ENCODE measurements around the gene UBAC1. TPM values are rescaled to one million over a fixed set of nuclear protein-coding genes. Genes with fewer than 3 reads are reported as not detected.

Gene UBAC1
- total RNA-seq, 4 donors from 2014 or later: 52.9 to 76.3 (median 63.5) TPM

GRCh38 chr9:135927195-135928013 lies 33.8 kb downstream of the UBAC1 start:
- Histone ChIP-seq H3K4me3 (no peak overlapping the region), H3K27ac (no peak overlapping the region), H3K4me1 (peaks cover 0 to 7% (median 0%) of the 10 kb centered on the region in 3 donors), H3K36me3 (peaks cover 0 to 74% of the 10 kb centered on the region in 2 donors), H3K9me3 (no peaks in the 10 kb centered on the region), H3K27me3 (no peaks in the 10 kb centered on the region)
- WGBS, 2 donors (ENCODE audit: low coverage in 1 of 2): no CpG with 5 or more reads among the region's 25 CpGs
- TF ChIP-seq EP300 (IDR thresholded peaks at IDR 0.05) (no peak), POLR2AphosphoS5 (IDR thresholded peaks at IDR 0.05) (no peak), CTCF (IDR thresholded peaks at IDR 0.05) (no peak), POLR2A (IDR thresholded peaks at IDR 0.05) (no peak)
- ATAC-seq: no peak

DNA sequence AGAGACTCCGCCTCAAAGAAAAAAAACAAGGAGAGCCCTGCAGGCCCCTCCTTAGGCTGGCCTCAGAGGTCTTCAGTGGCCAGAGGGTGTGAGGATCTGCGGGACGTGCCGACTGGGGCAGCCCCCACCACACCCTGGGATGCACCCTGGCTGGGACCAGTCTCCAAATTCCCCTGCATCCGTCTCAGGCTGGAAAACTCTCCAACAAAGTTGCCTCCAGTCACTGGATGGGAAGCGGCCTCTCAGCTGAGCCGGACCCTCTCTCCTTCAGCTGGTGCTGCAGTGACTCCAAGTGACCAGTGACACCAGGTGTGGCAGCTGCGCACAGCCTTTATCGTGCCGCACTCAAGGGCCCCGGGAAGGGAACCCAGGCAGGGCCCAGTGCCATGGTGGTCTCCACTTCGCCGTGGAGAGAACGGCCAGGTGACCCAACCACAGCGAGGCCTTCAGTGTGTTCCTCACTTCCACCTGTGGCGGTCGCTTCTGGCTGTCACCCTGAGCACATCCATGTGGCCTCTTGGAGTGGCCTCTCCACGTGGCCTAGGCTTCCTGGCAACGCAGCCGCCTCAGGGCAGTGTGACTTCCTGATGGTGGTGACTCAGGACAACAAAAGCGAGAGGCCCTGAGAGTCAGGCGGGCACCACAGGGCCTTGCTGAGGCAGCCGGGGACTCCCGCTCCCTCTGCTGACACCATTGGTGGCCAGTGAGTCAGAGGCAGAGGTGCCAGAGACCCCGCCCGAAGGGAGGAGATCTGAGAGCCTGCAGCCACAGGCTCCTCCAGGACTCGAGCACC lies 34.6 kb downstream of the UBAC1 start:
- H3K36me3 ChIP-seq: peaks cover 0 to 68% of the 10 kb centered on the region in 2 donors
- ATAC-seq: peak; percentile 34
- no peak for TF ChIP-seq CTCF (IDR thresholded peaks at IDR 0.05)
- TF ChIP-seq POLR2A (IDR thresholded peaks at IDR 0.05): no peak
- no peak for TF ChIP-seq EP300 (IDR thresholded peaks at IDR 0.05)
- TF ChIP-seq POLR2AphosphoS5 (IDR thresholded peaks at IDR 0.05): no peak
- H3K4me3 ChIP-seq: no peak overlapping the region
- H3K9me3 ChIP-seq: no peaks in the 10 kb centered on the region
- 68% methylated on average over 4 to 5 of the region's 27 CpGs for WGBS, 2 donors (ENCODE audit: low coverage in 1 of 2)
- H3K27ac ChIP-seq: no peak overlapping the region
- no peaks in the 10 kb centered on the region for H3K27me3 ChIP-seq
- H3K4me1 ChIP-seq: peaks cover 0 to 7% (median 0%) of the 10 kb centered on the region in 3 donors

GRCh38 chr9:135925496-135926133 lies 35.6 kb downstream of the UBAC1 start:
- TF ChIP-seq CTCF (IDR thresholded peaks at IDR 0.05): no peak
- no peak for TF ChIP-seq EP300 (IDR thresholded peaks at IDR 0.05)
- TF ChIP-seq POLR2AphosphoS5 (IDR thresholded peaks at IDR 0.05): no peak
- no peak for TF ChIP-seq POLR2A (IDR thresholded peaks at IDR 0.05)
- Histone ChIP-seq H3K4me1 (peaks cover 0 to 7% (median 0%) of the 10 kb centered on the region in 3 donors), H3K9me3 (no peaks in the 10 kb centered on the region), H3K4me3 (no peak overlapping the region), H3K36me3 (peaks cover 0 to 58% of the 10 kb centered on the region in 2 donors), H3K27me3 (no peaks in the 10 kb centered on the region), H3K27ac (no peak overlapping the region)
- ATAC-seq: no peak
- 85 to 89% methylated on average over 7 to 8 of the region's 19 CpGs for WGBS, 2 donors (ENCODE audit: low coverage in 1 of 2)

DNA sequence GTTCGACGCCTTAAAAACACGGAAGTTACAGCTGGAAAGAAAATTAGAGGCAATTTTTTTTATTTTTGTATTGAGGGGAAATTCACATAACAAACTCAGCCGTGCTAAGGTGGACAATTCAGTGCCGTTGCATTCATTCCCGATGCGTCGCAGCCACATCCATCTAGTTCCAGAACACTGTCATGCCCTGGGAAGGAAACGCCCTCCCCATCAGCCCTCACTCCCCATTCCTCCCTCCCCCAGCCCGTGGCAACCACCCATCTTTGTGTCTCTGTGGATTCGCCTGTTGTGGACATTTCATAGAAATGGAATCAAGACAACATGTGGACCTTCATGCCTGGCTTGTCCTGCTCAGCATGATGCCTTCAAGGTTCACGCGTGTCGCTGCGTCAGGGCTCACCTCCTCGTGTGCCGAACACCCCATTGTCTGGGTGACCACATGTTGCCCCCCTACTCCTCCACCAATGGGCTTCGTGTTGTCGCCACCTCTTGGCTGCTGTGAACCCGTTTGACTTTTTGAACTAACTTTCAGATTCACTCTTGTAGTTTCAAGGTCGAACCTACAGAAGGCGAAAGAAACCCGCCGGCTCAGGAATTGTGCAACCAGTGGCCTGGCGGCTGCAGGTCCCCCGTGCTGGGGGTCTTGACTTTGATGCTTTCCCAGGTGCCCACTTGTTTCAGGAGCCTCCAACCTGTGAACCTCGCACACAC lies 36.4 kb downstream of the UBAC1 start:
- Histone ChIP-seq H3K4me1 (peaks cover 0 to 7% (median 0%) of the 10 kb centered on the region in 3 donors), H3K36me3 (peaks cover 0 to 50% of the 10 kb centered on the region in 2 donors), H3K9me3 (peaks cover 0 to 3% (median 0%) of the 10 kb centered on the region in 3 donors), H3K27ac (no peak overlapping the region), H3K27me3 (no peaks in the 10 kb centered on the region), H3K4me3 (no peak overlapping the region)
- WGBS, 2 donors (ENCODE audit: low coverage in 1 of 2): 84 to 93% methylated on average over 13 to 23 of the region's 27 CpGs
- TF ChIP-seq POLR2AphosphoS5 (IDR thresholded peaks at IDR 0.05): no peak
- TF ChIP-seq CTCF (IDR thresholded peaks at IDR 0.05): no peak
- TF ChIP-seq POLR2A (IDR thresholded peaks at IDR 0.05): no peak
- no peak for TF ChIP-seq EP300 (IDR thresholded peaks at IDR 0.05)
- no peak for ATAC-seq
